Fibroblast of skin of back (primary cell): ENCODE results near the gene CFH.
A peak's percentile ranks its signal among the peaks of the same experiment; 100 is the strongest.
"Not testable (repeated sequence)": the region's sequence is repeated elsewhere in the genome, so short reads cannot be mapped to it uniquely, and the experiment has no call there.

ENCODE experiments used
- DNase-seq: peaks from one replicate; pipeline ENCODE4 v3.0.0-alpha.2; 2013

Gene CFH

GRCh38 chr1:196669051-196669450, 17.2 kb downstream of the CFH start:
- no peak for DNase-seq

- no peak for DNase-seq
Measured at GRCh38 chr1:196669693-196670092, 17.9 kb downstream of the CFH start.

- DNase-seq = no peak
Measured at GRCh38 chr1:196674908-196675307, 23.1 kb downstream of the CFH start.

- peak; percentile 29 for DNase-seq
Measured at GRCh38 chr1:196677781-196678509, 26.1 kb downstream of the CFH start.

GRCh38 chr1:196678510-196678884, 26.7 kb downstream of the CFH start:
- peak; percentile 88 for DNase-seq

- peak; percentile 75 for DNase-seq
Measured at GRCh38 chr1:196680107-196680506, 28.3 kb downstream of the CFH start.

GRCh38 chr1:196684476-196684875, 32.6 kb downstream of the CFH start:
- DNase-seq = no peak

GRCh38 chr1:196685506-196685905, 33.7 kb downstream of the CFH start:
- no peak for DNase-seq

- no peak for DNase-seq
Measured at GRCh38 chr1:196689001-196689400, 37.2 kb downstream of the CFH start.

GRCh38 chr1:196690582-196690981, 38.7 kb downstream of the CFH start:
- DNase-seq = no peak

GRCh38 chr1:196698993-196699392, 47.1 kb downstream of the CFH start:
- DNase-seq = no peak

- no peak for DNase-seq
Measured at GRCh38 chr1:196701144-196701543, 49.3 kb downstream of the CFH start.

- not testable (repeated sequence) for DNase-seq
Measured at GRCh38 chr1:196709892-196710291, 58.0 kb downstream of the CFH start.

- DNase-seq = no peak
Measured at GRCh38 chr1:196717868-196718267, 66.0 kb downstream of the CFH start.

GRCh38 chr1:196723325-196724185, 71.7 kb downstream of the CFH start:
- DNase-seq = peak; percentile 34

- DNase-seq = peak; percentile 8
Measured at GRCh38 chr1:196732526-196732925, 80.7 kb downstream of the CFH start.

- DNase-seq = no peak
Measured at GRCh38 chr1:196733091-196733970, 81.5 kb downstream of the CFH start.

- DNase-seq = no peak
Measured at GRCh38 chr1:196734006-196734405, 82.2 kb downstream of the CFH start.

GRCh38 chr1:196734460-196734859, 82.6 kb downstream of the CFH start:
- no peak for DNase-seq

GRCh38 chr1:196738730-196739129, 86.9 kb downstream of the CFH start:
- DNase-seq = no peak

GRCh38 chr1:196743244-196743643, 91.4 kb downstream of the CFH start:
- peak; percentile 64 for DNase-seq

GRCh38 chr1:196765019-196765740, 113.3 kb downstream of the CFH start:
- DNase-seq = not testable (repeated sequence)
